CD4-positive, alpha-beta T cell (primary cell): ENCODE results near the gene SLC27A6. TPM values are rescaled to one million over a fixed set of nuclear protein-coding genes. Genes with fewer than 3 reads are reported as not detected.

ENCODE experiments used
- ATAC-seq: fragments of 200-7000 bp; cut with Tn5 transposase; one replicate; pipeline ENCODE4 v1.10.0; 2022; ENCODE audit warnings: mild to moderate bottlenecking; ENCODE audit not compliant: poor library complexity
- CTCF ChIA-PET: fragments of 350-600 bp; sonication (Branson Sonifier 250); formaldehyde crosslinking; loops from one replicate; lab custom pipeline; 2021; ENCODE audit warnings: antibody characterized with exemption, inconsistent platforms; lab: Charles Lee
- POLR2A ChIA-PET: fragments of 350-600 bp; sonication (Branson Sonifier 250); formaldehyde crosslinking; loops from one replicate; lab custom pipeline; 2021; ENCODE audit warnings: antibody characterized with exemption, inconsistent platforms; lab: Charles Lee
- DNase-seq, 14 experiments: peaks; one replicate each; pipeline ENCODE4 v3.0.0-alpha.2; 2013 to 2020; ENCODE audit warnings: mixed read lengths in 2 of 14
- H3K27ac ChIP-seq, 2 donors: one replicate each; pipeline versions ENCODE4 v1.5.1 to v1.7.0; 2013; ENCODE audit warnings: low read length in 2 of 2, low read depth in 1 of 2, mild to moderate bottlenecking in 1 of 2
- H3K27me3 ChIP-seq, 2 experiments: 1 replicate in 1 of 2; 2 replicates in 1 of 2; pipeline versions ENCODE4 v1.6.1 to v1.7.0; 2013; ENCODE audit warnings: low read length in 2 of 2, control low read depth in 1 of 2, mild to moderate bottlenecking in 1 of 2, moderate library complexity in 1 of 2; ENCODE audit not compliant: insufficient read depth in 2 of 2, control insufficient read depth in 1 of 2
- H3K36me3 ChIP-seq: one replicate; pipeline ENCODE4 v1.6.1; 2013; ENCODE audit warnings: low read length, control low read depth; ENCODE audit not compliant: insufficient read depth
- H3K4me1 ChIP-seq: one replicate; pipeline ENCODE4 v1.6.1; 2013; ENCODE audit warnings: low read length, control low read depth; ENCODE audit not compliant: insufficient read depth
- H3K4me3 ChIP-seq: one replicate; pipeline ENCODE4 v1.5.1; 2013; ENCODE audit warnings: mild to moderate bottlenecking, low read length, moderate library complexity
- H3K9me3 ChIP-seq, 2 experiments: 1 replicate in 1 of 2; 2 replicates in 1 of 2; pipeline versions ENCODE4 v1.6.1 to v1.7.0; 2013; ENCODE audit warnings: low read length in 2 of 2, mild to moderate bottlenecking in 2 of 2, control low read depth in 1 of 2, moderate library complexity in 1 of 2; ENCODE audit not compliant: control insufficient read depth in 1 of 2, insufficient read depth in 1 of 2
- H3K27ac Mint-ChIP-seq: one replicate; pipeline ENCODE4 v1.8.0; 2020; ENCODE audit warnings: mixed read lengths
- H3K27me3 Mint-ChIP-seq: one replicate; pipeline ENCODE4 v1.8.0; 2021; ENCODE audit warnings: mixed read lengths
- H3K36me3 Mint-ChIP-seq: one replicate; pipeline ENCODE4 v1.8.0; 2021; ENCODE audit warnings: low read depth, mixed read lengths
- H3K4me1 Mint-ChIP-seq: one replicate; pipeline ENCODE4 v1.8.0; 2021; ENCODE audit warnings: low read depth, mixed read lengths
- H3K4me3 Mint-ChIP-seq: one replicate; pipeline ENCODE4 v1.8.0; 2020; ENCODE audit warnings: mild to moderate bottlenecking, mixed read lengths
- H3K9me3 Mint-ChIP-seq: one replicate; pipeline ENCODE4 v1.8.0; 2020; ENCODE audit warnings: mixed read lengths
- CTCF ChIP-seq: fragments of 200-600 bp; IDR thresholded peaks from one replicate; pipeline ENCODE4 v1.8.0; 2022; ENCODE audit warnings: antibody characterized with exemption, mild to moderate bottlenecking
- intact Hi-C, 2 experiments: fragments of 100-400 bp; cut with DNase I in 1 of 2; cut with micrococcal nuclease in 1 of 2; formaldehyde crosslinking; loops; one replicate each; pipeline versions ENCODE4 v1.15.1 to v1.9.0; 2023 to 2025; cut with DNase I, micrococcal nuclease
- total RNA-seq, 174 experiments: library from RNA in 2 of 174; stranded (reverse) in 2 of 174; gene quantifications; one replicate each; pipeline ENCODE4 v1.2.3 and lab custom pipeline; 2021 to 2026

SLC27A6 gene
- total RNA-seq, 2 experiments from 2014 or later: not detected

DNA sequence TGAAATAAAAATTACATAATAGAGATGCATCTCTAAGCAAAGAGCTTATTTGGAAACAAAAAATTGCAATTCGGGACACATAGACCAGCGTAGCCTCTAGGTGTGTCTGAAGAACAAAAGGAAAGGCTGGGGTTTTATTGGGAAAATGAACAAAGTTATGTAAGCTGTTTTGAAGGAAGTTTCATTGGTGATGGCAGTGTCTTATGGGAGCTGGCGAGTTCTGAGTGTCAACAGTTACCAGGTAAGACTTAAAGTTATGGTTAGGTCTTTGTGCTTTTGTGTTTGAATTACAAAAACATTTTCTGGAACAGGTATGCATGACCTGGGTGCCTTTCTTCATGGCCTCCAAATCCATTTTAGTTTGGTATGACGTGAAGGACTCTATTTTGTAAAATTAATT lies 48.9 kb downstream of the SLC27A6 start:
- no peak overlapping the region for H3K4me3 ChIP-seq
- CTCF ChIA-PET: no interaction called here
- ATAC-seq (no peak), DNase-seq (no peak)
- Mint-ChIP-seq H3K27me3 (peaks cover 4% of the 10 kb centered on the region), H3K27ac (no peak overlapping the region), H3K9me3 (no peaks in the 10 kb centered on the region), H3K4me3 (no peak overlapping the region), H3K4me1 (no peaks in the 10 kb centered on the region), H3K36me3 (no peaks in the 10 kb centered on the region)
- no peaks in the 10 kb centered on the region for H3K27me3 ChIP-seq
- H3K27ac ChIP-seq: no peak overlapping the region
- POLR2A ChIA-PET: no interaction called here
- no peaks in the 10 kb centered on the region for H3K36me3 ChIP-seq
- H3K4me1 ChIP-seq: no peaks in the 10 kb centered on the region
- no peak for TF ChIP-seq CTCF
- no peaks in the 10 kb centered on the region for H3K9me3 ChIP-seq
- intact Hi-C loops: no loop called here

DNA sequence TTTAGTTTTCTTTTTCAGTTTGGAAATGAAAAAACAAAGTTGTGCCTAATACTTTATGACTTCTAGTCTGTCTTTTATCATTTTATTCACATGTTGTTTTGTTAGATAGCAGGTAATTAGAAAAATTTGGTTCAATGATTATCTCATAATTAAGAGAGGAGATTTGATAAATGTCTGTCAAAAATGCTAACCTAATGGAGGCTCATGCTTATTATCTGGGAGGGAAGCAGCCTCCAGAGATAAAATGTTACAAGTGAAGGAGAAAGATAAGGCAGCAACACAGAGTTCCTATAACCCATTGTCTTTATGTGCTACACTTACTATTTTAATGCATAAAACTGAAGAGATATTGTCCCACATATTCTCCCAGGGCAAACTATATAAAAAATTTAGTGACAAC lies 53.5 kb downstream of the SLC27A6 start:
- Histone ChIP-seq H3K9me3 (no peaks in the 10 kb centered on the region), H3K36me3 (no peaks in the 10 kb centered on the region), H3K27ac (no peak overlapping the region), H3K4me1 (no peaks in the 10 kb centered on the region), H3K27me3 (no peaks in the 10 kb centered on the region), H3K4me3 (no peak overlapping the region)
- intact Hi-C loops: no loop called here
- Mint-ChIP-seq H3K27me3 (peaks cover 11% of the 10 kb centered on the region), H3K4me3 (no peak overlapping the region), H3K4me1 (no peaks in the 10 kb centered on the region), H3K27ac (no peak overlapping the region), H3K36me3 (no peaks in the 10 kb centered on the region), H3K9me3 (no peaks in the 10 kb centered on the region)
- CTCF ChIA-PET: interaction anchor here (0.8 kb wide), 1 partner anchor 10 kb away, joined by 3 read pairs; no protein-coding TSS in a partner anchor
- no peak for DNase-seq
- ATAC-seq: no peak
- POLR2A ChIA-PET: no interaction called here
- no peak for TF ChIP-seq CTCF

- Histone ChIP-seq H3K27me3 (no peaks in the 10 kb centered on the region), H3K36me3 (no peaks in the 10 kb centered on the region), H3K4me3 (no peak overlapping the region), H3K27ac (no peak overlapping the region), H3K9me3 (no peaks in the 10 kb centered on the region), H3K4me1 (no peaks in the 10 kb centered on the region)
- no peaks in the 10 kb centered on the region for H3K4me1 Mint-ChIP-seq
- intact Hi-C loops: no loop called here
- H3K27me3 Mint-ChIP-seq: peaks cover 11% of the 10 kb centered on the region
- no peak for TF ChIP-seq CTCF
- no peaks in the 10 kb centered on the region for H3K9me3 Mint-ChIP-seq
- DNase-seq (no peak), ATAC-seq (no peak)
- POLR2A ChIA-PET: no interaction called here
- H3K27ac Mint-ChIP-seq: no peak overlapping the region
- CTCF ChIA-PET: no interaction called here
- no peaks in the 10 kb centered on the region for H3K36me3 Mint-ChIP-seq
- H3K4me3 Mint-ChIP-seq: no peak overlapping the region
These were observed 54.2 kb downstream of the SLC27A6 start for GRCh38 chr5:129019401-129019908.
